Nephron (organoid): Measurements from ENCODE around the gene PODN.

ENCODE experiments used
- H3K27ac Mint-ChIP-seq, 3 experiments: 2 replicates each; pipeline ENCODE4 v1.8.0; 2020; ENCODE audit warnings: mixed read lengths in 3 of 3, mild to moderate bottlenecking in 2 of 3, moderate library complexity in 1 of 3
- H3K27me3 Mint-ChIP-seq: 2 replicates; pipeline ENCODE4 v1.8.0; 2021; ENCODE audit warnings: low read depth, mild to moderate bottlenecking, moderate library complexity, mixed read lengths
- H3K36me3 Mint-ChIP-seq: 2 replicates; pipeline ENCODE4 v1.8.0; 2020; ENCODE audit warnings: low read depth, mixed read lengths
- H3K4me1 Mint-ChIP-seq: 2 replicates; pipeline ENCODE4 v1.8.0; 2020; ENCODE audit warnings: mixed read lengths
- H3K4me3 Mint-ChIP-seq, 3 experiments: 2 replicates each; pipeline ENCODE4 v1.8.0; 2020; ENCODE audit warnings: mild to moderate bottlenecking in 3 of 3, mixed read lengths in 3 of 3, moderate library complexity in 2 of 3
- H3K9me3 Mint-ChIP-seq: 2 replicates; pipeline ENCODE4 v1.8.0; 2020; ENCODE audit warnings: mixed read lengths
- CTCF ChIP-seq, 3 experiments: fragments of 200-600 bp; sonication (generic); IDR thresholded peaks; one replicate each; pipeline ENCODE4 v1.5.0; 2021; ENCODE audit warnings: antibody characterized with exemption in 3 of 3; ENCODE audit not compliant: unreplicated experiment in 3 of 3

Gene PODN

DNA sequence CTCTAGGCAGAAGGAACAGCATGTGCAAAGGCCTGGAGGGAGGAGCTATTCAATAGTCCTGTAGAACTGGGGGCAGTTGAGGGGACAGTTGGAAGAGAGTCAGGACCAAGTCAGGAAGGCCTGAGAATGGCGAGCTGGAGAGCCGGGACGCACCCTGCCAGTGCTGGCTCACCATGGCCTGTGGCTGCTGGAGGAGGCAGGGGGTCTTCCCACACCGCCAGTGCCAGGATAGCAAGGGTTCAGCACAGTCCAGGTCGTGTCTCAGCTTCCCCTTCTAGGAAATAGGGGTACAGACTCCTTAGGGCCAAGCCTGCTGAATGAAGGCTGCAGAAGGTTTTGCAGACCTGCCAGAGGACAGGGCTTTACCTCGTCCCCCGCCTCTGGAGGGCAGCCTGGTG, 7.3 kb downstream of the PODN start:
- TF ChIP-seq CTCF (IDR thresholded peaks at IDR 0.05; ENCODE audit: unreplicated experiment in 3 of 3), result no peak
- no peak overlapping the region for H3K4me3 Mint-ChIP-seq
- H3K4me1 Mint-ChIP-seq, result peaks cover 11% of the 10 kb centered on the region
- H3K36me3 Mint-ChIP-seq, result no peaks in the 10 kb centered on the region
- peaks cover 24% of the 10 kb centered on the region for H3K27me3 Mint-ChIP-seq
- H3K27ac Mint-ChIP-seq, result no peak overlapping the region
- H3K9me3 Mint-ChIP-seq, result no peaks in the 10 kb centered on the region

DNA sequence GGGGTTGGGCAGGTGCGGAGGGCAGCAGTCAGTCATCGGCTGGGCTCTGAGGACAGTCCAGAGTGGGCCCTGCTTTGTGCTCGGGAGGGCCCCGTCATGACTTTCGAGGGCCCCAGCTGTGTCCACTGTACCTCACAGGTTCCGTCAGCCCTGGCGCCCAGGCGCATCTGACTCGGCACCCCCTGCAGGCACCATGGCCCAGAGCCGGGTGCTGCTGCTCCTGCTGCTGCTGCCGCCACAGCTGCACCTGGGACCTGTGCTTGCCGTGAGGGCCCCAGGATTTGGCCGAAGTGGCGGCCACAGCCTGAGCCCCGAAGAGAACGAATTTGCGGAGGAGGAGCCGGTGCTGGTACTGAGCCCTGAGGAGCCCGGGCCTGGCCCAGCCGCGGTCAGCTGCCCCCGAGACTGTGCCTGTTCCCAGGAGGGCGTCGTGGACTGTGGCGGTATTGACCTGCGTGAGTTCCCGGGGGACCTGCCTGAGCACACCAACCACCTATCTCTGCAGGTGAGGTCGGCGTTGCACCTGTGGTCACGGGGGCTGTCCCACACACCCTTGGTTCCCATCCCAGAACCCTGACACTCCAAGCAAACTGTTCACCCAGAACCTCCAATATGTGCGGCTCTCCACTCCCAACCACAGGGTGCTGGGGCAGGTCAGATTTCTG, 7.8 kb downstream of the PODN start:
- TF ChIP-seq CTCF (IDR thresholded peaks at IDR 0.05; ENCODE audit: unreplicated experiment in 3 of 3), result no peak
- Mint-ChIP-seq H3K4me1 (peaks cover 11% of the 10 kb centered on the region), H3K27me3 (peaks cover 20% of the 10 kb centered on the region), H3K27ac (no peak overlapping the region), H3K4me3 (no peak overlapping the region), H3K9me3 (no peaks in the 10 kb centered on the region), H3K36me3 (no peaks in the 10 kb centered on the region)

DNA sequence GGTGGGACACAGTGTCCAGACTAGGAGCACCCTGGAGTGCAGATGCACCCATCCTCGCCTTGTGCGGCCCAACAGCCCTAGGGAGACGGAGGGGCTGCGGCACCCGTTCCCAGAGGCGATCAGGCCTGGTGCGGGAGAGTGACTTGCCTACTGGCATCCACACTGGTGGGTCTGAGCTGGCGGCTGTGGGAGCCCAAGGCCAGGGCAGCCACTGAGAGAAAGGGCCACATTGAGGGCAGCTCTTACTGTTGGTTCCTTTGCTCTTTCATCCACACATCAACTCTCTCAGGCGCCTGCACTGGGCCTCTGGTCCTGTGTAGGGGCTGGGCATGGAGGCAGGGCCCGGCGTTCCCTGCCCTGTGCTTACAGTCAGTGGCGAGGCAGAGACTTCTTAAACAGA, 8.6 kb downstream of the PODN start:
- Mint-ChIP-seq H3K9me3 (no peaks in the 10 kb centered on the region), H3K4me3 (no peak overlapping the region), H3K27me3 (peaks cover 16% of the 10 kb centered on the region), H3K36me3 (no peaks in the 10 kb centered on the region), H3K4me1 (peaks cover 9% of the 10 kb centered on the region), H3K27ac (no peak overlapping the region)
- no peak for TF ChIP-seq CTCF (IDR thresholded peaks at IDR 0.05; ENCODE audit: unreplicated experiment in 3 of 3)

GRCh38 chr1:53071167-53071865, 9.3 kb downstream of the PODN start:
- TF ChIP-seq CTCF (IDR thresholded peaks at IDR 0.05; ENCODE audit: unreplicated experiment in 3 of 3), result no peak
- Mint-ChIP-seq H3K27me3 (peaks cover 17% of the 10 kb centered on the region), H3K36me3 (no peaks in the 10 kb centered on the region), H3K4me3 (no peak overlapping the region), H3K27ac (no peak overlapping the region), H3K4me1 (peaks cover 6% of the 10 kb centered on the region), H3K9me3 (no peaks in the 10 kb centered on the region)

DNA sequence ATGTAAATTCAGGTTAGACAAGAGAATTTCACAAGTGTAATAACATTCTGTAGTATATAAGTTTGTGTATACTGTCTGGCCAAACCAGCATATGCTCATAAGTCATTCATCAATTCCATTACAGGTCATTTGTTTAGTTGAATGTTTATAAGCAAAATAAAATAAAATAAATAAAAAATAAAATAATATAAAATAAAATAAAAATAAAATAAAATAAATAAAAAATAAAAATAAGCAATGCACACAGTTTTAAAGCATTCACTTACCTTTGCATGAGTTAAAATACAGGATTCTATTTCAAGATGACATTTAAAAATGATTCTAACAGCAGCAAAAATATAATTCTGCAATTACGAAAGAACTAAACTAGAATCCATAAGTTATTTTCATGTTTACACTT, 9.9 kb downstream of the PODN start:
- no peaks in the 10 kb centered on the region for H3K36me3 Mint-ChIP-seq
- no peaks in the 10 kb centered on the region for H3K4me1 Mint-ChIP-seq
- H3K27me3 Mint-ChIP-seq, result peaks cover 19% of the 10 kb centered on the region
- no peak for TF ChIP-seq CTCF (IDR thresholded peaks at IDR 0.05; ENCODE audit: unreplicated experiment in 3 of 3)
- H3K9me3 Mint-ChIP-seq, result no peaks in the 10 kb centered on the region
- H3K27ac Mint-ChIP-seq, result no peak overlapping the region
- no peak overlapping the region for H3K4me3 Mint-ChIP-seq

- no peak for TF ChIP-seq CTCF (IDR thresholded peaks at IDR 0.05; ENCODE audit: unreplicated experiment in 3 of 3)
- H3K36me3 Mint-ChIP-seq, result no peaks in the 10 kb centered on the region
Measured at GRCh38 chr1:53073287-53073686, 11.3 kb downstream of the PODN start.

More at GRCh38 chr1:53073287-53073686, 11.3 kb downstream of the PODN start:
- Mint-ChIP-seq H3K27me3 (peaks cover 19% of the 10 kb centered on the region), H3K4me3 (no peak overlapping the region), H3K4me1 (no peaks in the 10 kb centered on the region), H3K27ac (no peak overlapping the region), H3K9me3 (no peaks in the 10 kb centered on the region)
